GM19328 (cell line): Measurements from ENCODE around the gene TCF19.

Source experiments
- ATAC-seq: cut with Tn5 transposase; IDR thresholded peaks from one replicate; pipeline ENCODE4 v1.9.1; 2021; ENCODE audit warnings: mild to moderate bottlenecking, moderate library complexity; ENCODE audit not compliant: unreplicated experiment

Gene TCF19

GRCh38 chr6:31202259-31203166 lies 44.1 kb downstream of the TCF19 start:
- ATAC-seq = no peak

DNA sequence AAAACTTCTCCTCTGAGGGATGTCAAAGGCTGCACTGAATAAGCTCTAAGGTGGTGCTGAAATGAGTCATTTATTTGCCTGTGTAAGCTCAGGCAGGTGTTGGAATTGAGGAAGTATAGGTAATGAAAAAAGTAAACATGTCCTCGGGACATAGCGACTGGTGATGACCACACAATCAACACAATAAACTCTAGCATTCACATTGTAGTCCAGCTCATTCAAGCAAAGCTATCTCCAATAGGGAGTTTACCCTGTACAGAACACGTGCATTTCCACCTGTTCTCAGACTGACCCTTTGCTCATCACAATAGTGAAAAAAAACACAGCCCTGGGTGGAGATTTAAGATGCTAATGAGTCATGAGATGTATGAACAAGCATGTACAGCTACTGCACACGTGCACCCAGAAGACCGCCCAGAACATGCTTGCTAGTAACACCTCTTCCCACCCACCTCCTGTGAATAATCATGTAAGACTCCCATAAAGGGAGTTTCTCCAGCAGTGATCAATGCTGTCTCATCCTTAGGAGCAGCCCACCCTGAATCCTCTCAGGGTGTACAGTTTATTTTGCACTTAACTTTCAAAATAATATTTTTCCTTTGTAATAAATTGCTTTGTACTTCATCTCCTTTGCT lies 45.1 kb downstream of the TCF19 start:
- peak; percentile 35 for ATAC-seq

DNA sequence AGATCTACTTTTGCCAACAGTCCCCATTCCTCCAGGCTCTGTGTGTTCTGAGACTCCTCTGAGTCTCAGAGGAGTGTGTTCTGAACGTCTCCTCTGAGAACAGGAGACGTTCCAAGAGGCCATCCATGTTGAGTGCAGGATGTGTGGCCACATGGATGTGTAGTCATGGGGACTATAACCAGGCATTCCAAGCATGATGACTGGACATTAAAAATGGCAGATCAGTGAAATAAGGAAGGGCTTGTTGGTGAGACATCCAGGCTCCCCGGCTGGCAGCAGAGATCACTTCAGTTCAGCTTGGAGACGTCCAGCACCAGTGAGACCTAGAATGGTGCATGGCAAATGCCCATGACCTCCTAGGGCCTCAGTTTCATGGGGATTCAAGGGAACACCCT lies 46.4 kb downstream of the TCF19 start:
- no peak for ATAC-seq

- no peak for ATAC-seq
Measured at GRCh38 chr6:31205638-31206037, 47.2 kb downstream of the TCF19 start.

DNA sequence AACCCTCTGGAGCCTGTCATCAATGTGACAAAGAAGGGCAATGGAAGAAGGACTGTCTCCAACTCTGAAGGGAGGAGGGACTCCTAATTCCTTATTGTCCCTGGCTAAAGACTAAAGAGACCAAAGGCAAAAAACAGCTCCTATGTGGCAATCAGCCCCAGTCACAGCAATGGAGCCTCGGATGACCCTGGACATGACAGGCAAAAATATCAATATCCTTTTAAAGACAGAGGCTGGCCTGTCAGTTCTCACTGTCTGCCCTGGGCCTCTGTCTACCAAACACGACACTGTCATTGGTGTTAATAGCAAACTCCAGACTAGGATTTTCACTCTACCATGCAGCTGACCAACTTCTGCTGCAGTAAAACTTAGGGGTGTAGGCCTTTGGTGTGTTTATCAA lies 50.1 kb downstream of the TCF19 start:
- no peak for ATAC-seq

DNA sequence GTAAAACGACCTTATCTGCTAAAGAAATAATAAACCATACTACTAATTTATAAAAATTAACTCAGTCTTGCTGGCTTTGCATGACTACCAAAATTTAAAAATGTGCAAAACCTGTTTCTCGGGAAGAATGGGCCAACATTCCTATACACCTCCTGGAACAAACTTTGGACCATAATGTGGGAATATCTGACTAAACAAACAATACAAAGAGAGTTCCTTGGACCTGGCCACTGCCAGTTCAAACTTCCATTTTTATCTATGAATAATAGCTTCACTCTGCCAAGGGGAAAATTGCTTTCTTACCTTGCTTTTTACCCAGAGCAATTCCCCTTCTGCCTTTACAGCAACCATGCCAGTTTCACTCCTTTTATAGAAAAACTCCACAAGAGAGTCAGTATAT lies 50.7 kb downstream of the TCF19 start:
- no peak for ATAC-seq

- ATAC-seq = no peak
Measured at GRCh38 chr6:31210123-31210522, 51.7 kb downstream of the TCF19 start.

- ATAC-seq = no peak
Measured at GRCh38 chr6:31210741-31211532, 52.5 kb downstream of the TCF19 start.
